Hepatic stellate cell (primary cell): Measurements from ENCODE around the gene TRAPPC3L.

Experiments
- DNase-seq: peaks from one replicate; pipeline ENCODE4 v3.0.0; 2011; ENCODE audit warnings: low spot score

The TRAPPC3L gene

DNA sequence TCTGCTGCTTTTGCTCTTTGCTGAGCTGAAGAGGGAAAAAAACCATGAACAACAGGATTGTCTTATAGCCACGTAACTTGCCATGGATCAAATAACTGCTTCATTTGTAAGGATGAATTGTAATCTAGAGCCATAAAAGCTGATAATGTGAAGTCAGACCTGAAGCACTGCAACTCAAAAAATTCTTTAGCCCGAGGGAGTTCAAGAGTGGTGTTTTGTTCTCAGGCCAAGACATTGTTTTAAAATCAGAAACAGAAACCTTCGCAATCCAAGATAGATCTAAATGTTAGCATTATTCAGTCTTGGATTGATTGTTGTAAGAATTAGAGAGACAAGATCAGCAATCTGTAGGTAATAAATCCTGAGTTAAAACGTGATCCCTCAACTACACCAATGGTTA is at the start of gene TRAPPC3L:
Gene TRAPPC3L (minus strand): TSS at position 34 of the 400 bp plus-strand sequence. CDS start 170 bp downstream, outside the sequence.
- no peak for DNase-seq

DNA sequence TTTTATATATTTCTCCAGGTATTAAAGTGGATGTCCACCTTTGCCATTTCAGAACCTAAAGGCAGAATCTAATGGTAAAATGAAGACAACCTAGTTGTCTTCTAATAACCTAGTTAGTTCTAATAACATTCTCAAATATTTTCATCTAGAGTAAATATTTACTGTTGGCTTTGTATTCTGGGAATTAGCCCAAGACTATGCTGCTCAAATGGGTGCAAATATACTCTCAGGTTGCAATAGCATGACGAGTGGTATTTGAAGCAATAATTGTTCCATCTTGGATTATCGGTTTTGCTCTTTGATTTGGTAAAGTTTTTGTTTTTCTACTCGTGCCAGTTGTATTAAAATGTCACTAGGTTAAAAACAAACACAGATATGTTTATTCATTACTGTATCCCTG is 49.8 kb upstream of the TRAPPC3L start:
- no peak for DNase-seq

- DNase-seq, result no peak
These were observed 41.3 kb upstream of the TRAPPC3L start for GRCh38 chr6:116586738-116587137.

DNA sequence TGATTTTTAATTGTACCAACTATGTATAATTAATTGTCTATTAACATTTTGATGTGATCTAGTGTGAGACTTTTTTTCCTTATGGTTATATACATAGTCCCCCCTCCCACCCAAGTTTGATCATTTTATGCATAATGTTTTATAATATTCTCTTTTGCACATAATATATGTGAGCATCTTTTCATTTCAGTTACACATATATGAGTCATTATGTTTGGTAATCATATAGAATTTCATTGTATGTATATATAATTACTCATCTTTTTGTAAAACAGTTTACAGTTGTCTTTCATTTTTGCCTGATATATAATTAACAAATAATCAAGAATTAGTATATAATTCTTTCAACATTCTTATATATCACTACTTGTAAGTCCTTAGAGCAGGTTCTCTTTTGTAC is 40.8 kb upstream of the TRAPPC3L start:
- DNase-seq, result no peak

DNA sequence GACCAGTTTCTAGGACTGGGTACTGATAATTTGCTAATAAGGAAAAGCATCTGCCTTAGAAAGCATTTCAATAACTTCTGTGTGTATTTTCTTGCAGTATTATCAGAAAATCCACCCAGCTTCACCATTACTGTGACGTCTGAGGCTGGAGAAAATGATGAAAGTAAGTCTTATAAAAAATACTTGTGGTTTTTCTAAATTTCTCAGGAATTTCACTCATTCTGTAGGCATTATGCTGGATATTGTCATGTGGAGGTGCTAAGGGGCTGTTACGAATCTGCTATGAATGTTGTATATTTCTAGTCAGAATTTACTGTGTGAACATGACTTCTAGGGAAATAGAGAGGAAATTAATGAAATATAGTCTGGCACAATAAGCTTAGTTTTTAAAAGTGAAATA is 34.7 kb upstream of the TRAPPC3L start:
- no peak for DNase-seq

DNA sequence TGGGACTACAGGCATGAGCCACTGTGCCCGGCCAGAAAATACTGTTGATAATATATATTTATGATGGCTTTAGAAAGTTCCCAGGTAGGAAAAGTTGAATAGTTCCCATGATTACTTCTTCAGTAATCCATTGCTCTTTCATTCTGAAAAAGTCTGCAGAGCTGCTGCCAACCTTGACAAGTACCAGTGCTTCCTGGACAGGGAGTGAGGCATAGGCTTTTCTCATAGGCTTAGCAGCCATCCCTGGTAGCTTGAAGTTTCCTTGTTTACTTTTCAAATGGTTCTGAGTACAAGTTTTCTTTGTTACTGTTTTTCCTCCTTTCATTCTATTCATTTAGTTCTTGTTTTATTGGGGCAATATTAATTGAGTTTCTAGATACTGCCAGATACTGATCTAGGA is 33.7 kb upstream of the TRAPPC3L start:
- no peak for DNase-seq

GRCh38 chr6:116578335-116578734 is 32.9 kb upstream of the TRAPPC3L start:
- no peak for DNase-seq

- DNase-seq, result no peak
These were observed 32.0 kb upstream of the TRAPPC3L start for GRCh38 chr6:116577486-116577885.

- no peak for DNase-seq
These were observed 29.7 kb upstream of the TRAPPC3L start for GRCh38 chr6:116575227-116575626.

DNA sequence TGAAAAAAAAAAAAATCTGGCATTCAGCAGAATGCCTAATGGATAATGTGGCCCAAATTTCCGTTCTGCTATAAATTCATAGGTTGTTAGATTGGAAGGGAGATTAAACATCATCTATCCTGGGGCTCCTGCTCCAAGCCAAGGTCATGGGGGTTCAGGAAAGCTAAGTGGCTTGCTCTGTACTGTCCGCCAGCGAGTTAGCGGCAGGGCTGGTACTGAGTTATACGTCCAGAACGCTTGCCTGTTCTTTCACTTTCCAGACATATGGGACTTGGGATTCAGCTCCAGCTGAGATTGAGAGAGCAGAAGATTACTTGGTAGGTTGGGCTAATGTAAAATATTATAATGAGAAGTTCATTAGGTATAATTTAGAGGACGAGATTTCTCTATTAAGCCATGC is 26.7 kb upstream of the TRAPPC3L start:
- DNase-seq, result peak; percentile 47

DNA sequence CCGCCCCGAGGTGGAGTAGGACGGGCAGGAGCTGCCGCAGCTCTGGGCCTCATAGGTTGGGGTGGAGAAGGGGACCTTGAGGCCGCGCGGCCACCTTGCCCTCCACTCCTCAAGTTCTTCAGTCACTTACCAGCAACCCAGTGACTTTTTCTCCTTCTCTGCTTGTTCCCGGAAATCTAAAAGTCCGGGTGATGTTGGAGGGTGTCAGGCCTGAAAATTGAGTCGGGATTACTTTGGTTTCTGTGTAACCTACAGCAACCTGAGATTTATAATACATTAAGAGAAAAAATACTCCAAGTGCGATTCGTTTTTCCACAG is 26.2 kb upstream of the TRAPPC3L start:
- DNase-seq, result no peak

DNA sequence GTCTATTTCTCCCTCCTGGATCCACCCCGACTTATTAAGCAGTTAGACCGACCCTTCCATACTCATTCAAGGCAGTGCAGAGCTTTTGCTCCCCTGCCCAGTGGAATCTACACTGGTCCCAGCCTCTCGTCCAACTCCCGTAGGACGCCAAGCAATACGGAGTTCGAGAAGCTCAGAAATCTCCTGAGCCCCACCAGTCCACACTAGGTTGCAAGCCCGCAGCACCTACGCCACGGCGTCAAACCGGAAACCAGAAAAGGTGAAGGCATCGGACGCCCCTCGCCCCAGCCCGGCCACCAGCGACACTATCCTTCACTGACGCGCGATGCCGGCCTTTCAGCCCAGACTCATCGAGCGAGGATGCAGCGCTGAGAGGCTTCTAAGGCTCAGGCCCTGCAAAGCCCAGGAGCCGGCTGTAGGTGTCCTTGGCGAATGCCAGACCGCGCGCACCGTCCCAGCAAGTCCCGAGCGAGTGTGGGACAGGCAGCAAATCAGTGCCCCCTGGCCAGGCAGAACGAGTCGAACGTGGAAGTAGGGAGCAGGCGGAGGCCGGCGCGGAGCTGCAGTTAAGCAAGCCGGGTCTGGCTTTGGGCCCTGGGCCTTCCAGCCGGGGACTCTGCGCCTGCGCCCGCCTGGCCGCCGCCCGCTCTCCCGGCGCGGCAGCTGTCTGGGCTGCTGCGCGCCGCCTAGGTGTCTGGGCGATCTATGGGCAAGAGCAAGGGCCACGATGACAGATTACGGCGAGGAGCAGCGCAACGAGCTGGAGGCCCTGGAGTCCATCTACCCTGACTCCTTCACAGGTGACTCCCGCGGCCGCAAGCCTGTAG is 25.6 kb upstream of the TRAPPC3L start, which contains the start of gene RWDD1:
Gene RWDD1 (plus strand): TSS at position 649 of the 827 bp plus-strand sequence. CDS start 79 bp downstream, at position 728.
- peak; percentile 95 for DNase-seq

GRCh38 chr6:116568821-116569755 is 23.6 kb upstream of the TRAPPC3L start:
- DNase-seq, result no peak

- no peak for DNase-seq
These were observed 22.6 kb upstream of the TRAPPC3L start for GRCh38 chr6:116568111-116568510.

GRCh38 chr6:116564921-116565872 is 19.7 kb upstream of the TRAPPC3L start:
- peak; percentile 36 for DNase-seq

GRCh38 chr6:116564311-116564710 is 18.8 kb upstream of the TRAPPC3L start:
- peak; percentile 31 for DNase-seq

- DNase-seq, result no peak
These were observed 18.3 kb upstream of the TRAPPC3L start for GRCh38 chr6:116563830-116564229.

- no peak for DNase-seq
These were observed 17.1 kb upstream of the TRAPPC3L start for GRCh38 chr6:116562614-116563013.

- no peak for DNase-seq
These were observed 16.5 kb upstream of the TRAPPC3L start for GRCh38 chr6:116562019-116562403.

DNA sequence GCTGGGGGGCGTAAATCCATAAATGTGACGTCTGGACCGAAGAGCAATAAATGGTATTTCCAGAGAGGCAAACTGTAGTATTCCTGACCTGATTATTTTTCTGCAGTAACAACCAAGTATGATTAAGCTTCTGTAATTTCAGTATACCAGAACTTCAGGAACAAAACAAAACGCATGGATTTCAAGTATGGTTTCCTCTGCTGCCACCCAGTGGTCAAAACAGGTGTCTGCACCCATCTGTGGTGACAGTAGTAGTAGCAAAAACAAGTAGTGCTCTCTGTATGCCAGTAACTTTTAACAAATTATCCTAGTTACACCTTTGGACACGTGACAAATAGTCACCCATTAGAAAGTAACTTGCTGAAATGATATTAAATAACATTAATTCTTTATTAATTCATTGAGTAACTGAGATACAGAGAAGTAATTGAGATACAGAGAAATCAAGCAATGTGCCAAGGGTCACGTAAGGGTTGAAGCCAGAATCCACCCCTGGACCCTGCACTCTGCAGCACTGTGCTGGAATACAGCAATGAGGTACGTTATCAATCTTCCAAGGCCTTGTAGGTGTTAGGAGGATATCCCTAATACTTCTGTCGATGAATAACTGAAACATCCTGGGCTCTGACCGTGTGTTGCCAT is 16.0 kb upstream of the TRAPPC3L start:
- peak; percentile 29 for DNase-seq

GRCh38 chr6:116560130-116560529 is 14.6 kb upstream of the TRAPPC3L start:
- no peak for DNase-seq
